Measurements from ENCODE around the gene NOP58.

GRCh38 chr2:202322435-202322834 is 56.9 kb downstream of the NOP58 start:
- TF ChIP-seq POLR2A (IDR thresholded peaks at IDR 0.05): no peak
- TF ChIP-seq CTCF (IDR thresholded peaks at IDR 0.05): no peak
- TF ChIP-seq POLR2AphosphoS5 (IDR thresholded peaks at IDR 0.05): no peak
- no peak for TF ChIP-seq EP300 (IDR thresholded peaks at IDR 0.05; ENCODE audit: low read depth)
